IPS DF 6.9 (cell line): Measurements from ENCODE around the gene ASL.
"Not testable (repeated sequence)": the region's sequence is repeated elsewhere in the genome, so short reads cannot be mapped to it uniquely, and the experiment has no call there.

Source experiments
- DNase-seq: peaks from one replicate; pipeline ENCODE4 v3.0.0-alpha.2; 2013; ENCODE audit warnings: low read depth, low spot score
- H3K27ac ChIP-seq: one replicate; pipeline ENCODE4 v1.5.1; 2013; ENCODE audit warnings: low read length, control low read depth
- H3K27me3 ChIP-seq: 2 replicates; pipeline ENCODE4 v1.6.1; 2013; ENCODE audit warnings: mild to moderate bottlenecking, low read length; ENCODE audit not compliant: control insufficient read depth, insufficient read depth
- H3K36me3 ChIP-seq: 2 replicates; pipeline ENCODE4 v1.6.1; 2013; ENCODE audit warnings: low read length; ENCODE audit not compliant: control insufficient read depth, insufficient read depth
- H3K4me1 ChIP-seq: 2 replicates; pipeline ENCODE4 v1.6.1; 2013; ENCODE audit warnings: low read length; ENCODE audit not compliant: control insufficient read depth, insufficient read depth
- H3K4me3 ChIP-seq: 2 replicates; pipeline ENCODE4 v1.5.1; 2013; ENCODE audit warnings: mild to moderate bottlenecking, low read length
- H3K9me3 ChIP-seq: 2 replicates; pipeline ENCODE4 v1.6.1; 2013; ENCODE audit warnings: low read length, inconsistent platforms; ENCODE audit not compliant: control insufficient read depth, insufficient read depth
- WGBS: extraction: QIAGEN DNeasy Blood & Tissue Kit; methylation state at CpG from one replicate; pipeline ENCODE4 v1.1.7; 2013; ENCODE audit warnings: mixed read lengths, missing lambda C conversion rate; ENCODE audit not compliant: insufficient read length, insufficient coverage; 5-methylcytosine and 5-hydroxymethylcytosine counted together

The ASL gene

DNA sequence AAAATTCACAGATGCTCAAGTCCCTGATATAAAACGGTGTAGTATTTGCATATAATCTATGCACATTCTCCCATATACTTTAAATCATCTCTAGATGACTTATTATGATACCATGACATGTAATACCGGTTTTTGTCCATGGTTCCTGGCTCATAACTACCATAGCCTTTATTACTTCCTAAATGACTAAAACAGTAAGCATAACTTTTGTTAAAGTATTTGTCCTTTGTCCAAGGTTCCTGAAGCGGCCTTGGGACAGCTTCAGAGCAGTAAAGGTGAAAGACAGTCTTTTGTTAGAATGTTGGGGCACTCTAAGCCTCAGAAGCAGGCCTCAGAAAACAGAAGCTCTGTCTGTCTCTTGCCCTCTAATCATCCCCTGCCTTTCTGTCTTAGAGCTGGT lies 43.0 kb downstream of the ASL start:
- no peaks in the 10 kb centered on the region for H3K4me1 ChIP-seq
- WGBS, result no CpG with 5 or more reads among the region's 3 CpGs
- no peak overlapping the region for H3K4me3 ChIP-seq
- H3K9me3 ChIP-seq, result no peaks in the 10 kb centered on the region
- H3K27ac ChIP-seq, result no peak overlapping the region
- H3K27me3 ChIP-seq, result no peaks in the 10 kb centered on the region
- no peak for DNase-seq
- no peaks in the 10 kb centered on the region for H3K36me3 ChIP-seq

DNA sequence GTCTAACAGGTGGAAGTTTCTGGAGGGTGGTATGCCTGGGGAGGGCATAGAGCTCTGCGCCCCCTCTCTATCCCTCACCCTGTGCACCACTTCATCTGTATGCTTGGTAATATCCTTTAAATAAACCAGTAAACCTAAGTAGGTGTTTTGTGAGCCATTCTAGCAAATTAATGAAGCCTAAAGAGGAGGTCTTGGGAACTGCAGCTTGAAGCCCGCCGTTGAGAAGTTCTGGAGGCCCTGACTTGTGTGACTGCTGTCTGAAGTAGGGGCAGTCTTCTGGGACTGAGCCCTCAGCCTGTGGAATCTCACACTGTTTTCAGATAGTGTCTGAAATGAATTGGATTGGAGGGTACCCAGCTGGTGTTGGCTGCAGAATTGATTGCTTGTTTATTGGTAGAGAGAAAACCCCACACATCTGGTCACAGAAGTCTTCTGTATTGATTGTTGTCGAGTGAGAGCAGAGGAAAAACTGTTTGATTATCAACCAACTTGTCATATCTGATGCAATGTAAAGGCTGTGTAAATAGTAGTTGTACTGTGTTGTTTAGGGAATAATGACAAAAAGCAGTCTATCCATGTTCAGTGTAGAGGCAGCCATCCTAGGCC lies 43.7 kb downstream of the ASL start:
- H3K4me1 ChIP-seq, result no peaks in the 10 kb centered on the region

DNA sequence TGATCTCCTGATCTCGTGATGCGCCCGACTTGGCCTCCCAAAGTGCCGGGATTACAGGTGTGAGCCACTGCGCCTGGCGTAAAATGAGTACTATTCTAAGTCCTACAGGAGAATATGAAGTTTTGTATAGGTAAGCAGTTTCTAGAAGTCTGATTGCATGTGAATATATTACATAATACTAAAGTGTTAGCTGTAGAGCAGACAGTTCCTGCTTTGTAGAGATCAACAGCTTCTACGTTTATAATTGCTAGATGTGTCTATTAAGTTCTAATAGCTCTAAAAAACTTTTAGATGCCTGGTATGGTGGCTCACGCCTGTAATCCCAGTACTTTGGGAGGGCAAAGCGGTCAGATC lies 47.5 kb downstream of the ASL start:
- no peak for DNase-seq
- H3K27ac ChIP-seq, result no peak overlapping the region
- no peaks in the 10 kb centered on the region for H3K9me3 ChIP-seq
- WGBS, result no CpG with 5 or more reads among the region's 9 CpGs
- H3K4me3 ChIP-seq, result no peak overlapping the region
- H3K36me3 ChIP-seq, result no peaks in the 10 kb centered on the region
- no peaks in the 10 kb centered on the region for H3K4me1 ChIP-seq
- no peaks in the 10 kb centered on the region for H3K27me3 ChIP-seq

More for the DNA sequence above, 43.7 kb downstream of the ASL start:
- no peaks in the 10 kb centered on the region for H3K27me3 ChIP-seq
- DNase-seq, result no peak
- H3K4me3 ChIP-seq, result no peak overlapping the region
- WGBS, result no CpG with 5 or more reads among the region's 4 CpGs
- H3K36me3 ChIP-seq, result no peaks in the 10 kb centered on the region
- no peaks in the 10 kb centered on the region for H3K9me3 ChIP-seq
- H3K27ac ChIP-seq, result no peak overlapping the region

DNA sequence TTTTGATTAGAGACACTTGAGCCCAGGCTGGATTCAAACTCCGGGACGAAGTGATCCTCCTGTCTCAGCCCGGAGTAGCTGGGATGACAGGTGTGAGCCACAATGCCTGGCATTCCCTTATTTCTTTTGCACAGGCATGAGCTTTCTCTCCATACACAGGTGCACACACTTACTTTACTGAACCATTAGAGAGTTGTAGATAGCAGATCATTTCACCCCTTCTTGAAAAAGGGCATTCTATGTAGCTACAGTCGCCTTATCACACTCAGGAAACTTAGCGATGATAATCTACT lies 48.9 kb downstream of the ASL start:
- not testable (repeated sequence) for H3K4me3 ChIP-seq, DNase-seq, H3K27me3 ChIP-seq, H3K36me3 ChIP-seq, H3K9me3 ChIP-seq, H3K27ac ChIP-seq, H3K4me1 ChIP-seq
- WGBS, result no CpG with 5 or more reads among the region's 5 CpGs

DNA sequence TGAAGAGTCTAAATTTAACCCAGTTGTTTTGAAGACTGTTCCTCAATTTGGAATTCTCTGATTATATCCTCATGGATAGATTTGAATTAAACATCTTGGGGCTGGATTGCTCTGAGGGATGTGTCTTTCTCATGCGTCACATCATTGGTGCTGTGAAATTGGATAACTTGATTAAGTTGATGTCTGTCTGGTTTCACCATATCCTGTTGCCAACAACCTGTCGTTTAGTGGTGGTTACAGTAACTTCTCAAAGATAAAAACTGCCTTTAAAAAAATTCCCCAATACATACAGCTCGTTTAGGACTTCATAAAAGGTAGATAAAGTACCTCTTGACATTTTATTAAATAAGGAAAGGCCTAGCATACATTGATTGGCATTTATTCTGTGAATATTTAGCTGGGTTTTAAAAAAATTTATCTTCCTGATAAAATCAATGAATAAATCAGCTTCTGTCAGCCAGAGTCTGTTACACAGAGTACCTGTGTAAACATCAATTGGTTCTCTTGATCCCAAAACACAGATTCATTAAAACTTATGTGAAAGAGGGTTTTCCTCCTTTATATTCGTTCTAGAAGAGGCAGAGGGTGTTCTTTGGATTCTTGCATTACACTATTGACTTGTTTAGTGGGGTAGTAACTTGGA lies 49.6 kb downstream of the ASL start:
- Histone ChIP-seq H3K27me3 (no peaks in the 10 kb centered on the region), H3K4me1 (no peaks in the 10 kb centered on the region), H3K27ac (no peak overlapping the region), H3K9me3 (no peaks in the 10 kb centered on the region), H3K36me3 (no peaks in the 10 kb centered on the region), H3K4me3 (no peak overlapping the region)
- no CpG with 5 or more reads among the region's 4 CpGs for WGBS
- no peak for DNase-seq

DNA sequence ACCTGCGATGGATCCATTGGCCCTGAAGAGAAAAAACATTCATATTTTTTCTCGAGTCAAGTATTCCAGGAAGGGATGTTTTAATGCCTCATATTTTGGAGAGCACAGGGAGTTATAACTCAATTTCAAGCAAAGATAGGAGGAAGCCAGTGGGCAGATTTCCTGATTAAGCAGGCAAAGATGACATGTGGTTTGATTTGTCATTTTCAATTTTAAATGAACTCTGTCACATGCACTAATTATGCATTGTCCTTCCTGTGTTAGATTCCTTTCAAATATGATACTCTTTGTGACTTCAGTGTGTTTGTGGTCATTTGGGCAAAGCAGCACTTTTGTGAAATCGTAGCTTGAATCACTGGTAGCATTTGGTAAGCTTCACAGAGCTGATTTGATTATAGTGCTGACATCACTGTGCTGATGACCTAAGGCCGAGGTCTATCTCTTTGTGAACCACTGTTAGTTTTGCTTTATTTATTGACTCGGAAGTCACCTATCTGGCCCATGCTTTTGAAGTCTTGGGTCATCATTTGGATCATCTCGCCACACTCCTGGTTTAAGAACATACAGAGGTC lies 50.2 kb downstream of the ASL start:
- H3K4me1 ChIP-seq, H3K27ac ChIP-seq, H3K36me3 ChIP-seq, H3K4me3 ChIP-seq, DNase-seq, H3K27me3 ChIP-seq, H3K9me3 ChIP-seq: not testable (repeated sequence)
- no CpG with 5 or more reads among the region's 6 CpGs for WGBS

DNA sequence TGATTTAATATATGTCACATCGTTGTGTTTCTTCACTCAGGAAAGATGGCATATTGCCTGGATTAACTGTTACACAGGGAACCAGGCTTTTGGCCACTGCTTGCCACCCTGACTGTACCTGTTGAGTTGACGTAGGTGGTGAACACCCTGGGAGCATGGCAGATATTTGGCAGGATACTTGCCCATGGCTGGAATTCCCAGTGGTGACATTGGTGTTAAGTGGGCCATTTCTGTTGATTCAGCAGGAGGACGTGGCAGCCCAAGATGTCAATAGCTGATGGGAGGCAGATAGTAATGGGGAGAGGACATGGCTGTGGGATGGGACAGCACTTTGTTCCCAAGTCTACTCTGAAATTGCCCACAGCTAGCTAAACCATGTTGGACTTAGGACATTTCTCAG lies 51.6 kb downstream of the ASL start:
- not testable (repeated sequence) for H3K9me3 ChIP-seq, DNase-seq, H3K36me3 ChIP-seq, H3K4me1 ChIP-seq, H3K4me3 ChIP-seq, H3K27me3 ChIP-seq, H3K27ac ChIP-seq
- WGBS, result no CpG with 5 or more reads among the region's 3 CpGs

DNA sequence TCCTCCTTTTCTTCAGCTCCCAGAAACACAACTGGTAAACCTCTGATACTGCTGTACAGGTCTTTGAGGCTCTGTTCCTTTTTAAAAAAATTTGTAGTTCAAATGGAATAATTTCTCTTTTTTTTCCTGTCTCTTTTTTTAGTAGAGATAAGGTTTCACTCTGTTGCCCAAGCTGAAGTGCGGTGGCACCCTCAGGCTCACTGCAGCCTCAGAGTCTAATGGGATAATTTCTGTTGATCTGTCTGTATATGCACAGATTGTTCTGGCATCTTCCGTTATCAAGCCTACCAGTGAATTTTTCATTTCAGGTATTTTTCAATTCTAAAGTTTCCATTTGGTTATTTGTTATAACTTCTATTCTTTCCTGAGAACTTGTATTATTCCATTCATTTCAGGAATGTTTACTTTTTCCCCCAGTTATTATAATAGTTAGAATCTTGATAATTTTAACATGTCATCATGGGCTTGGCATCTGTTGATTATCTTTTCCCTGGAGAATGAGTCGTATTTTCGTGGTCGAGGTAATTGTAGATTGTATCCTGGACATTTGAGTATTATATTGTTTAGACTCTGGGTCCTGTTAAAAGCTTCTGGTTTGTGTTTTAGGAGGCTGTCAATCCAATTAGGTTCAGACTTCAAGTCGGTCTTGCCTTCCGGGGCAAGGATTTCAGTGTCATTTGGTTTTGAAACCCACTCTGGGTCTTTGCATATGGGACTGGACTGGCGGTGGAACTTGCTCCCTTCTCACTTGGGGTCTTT lies 63.6 kb downstream of the ASL start:
- Histone ChIP-seq H3K27me3 (no peaks in the 10 kb centered on the region), H3K36me3 (peaks cover 9% of the 10 kb centered on the region), H3K27ac (no peak overlapping the region)

DNA sequence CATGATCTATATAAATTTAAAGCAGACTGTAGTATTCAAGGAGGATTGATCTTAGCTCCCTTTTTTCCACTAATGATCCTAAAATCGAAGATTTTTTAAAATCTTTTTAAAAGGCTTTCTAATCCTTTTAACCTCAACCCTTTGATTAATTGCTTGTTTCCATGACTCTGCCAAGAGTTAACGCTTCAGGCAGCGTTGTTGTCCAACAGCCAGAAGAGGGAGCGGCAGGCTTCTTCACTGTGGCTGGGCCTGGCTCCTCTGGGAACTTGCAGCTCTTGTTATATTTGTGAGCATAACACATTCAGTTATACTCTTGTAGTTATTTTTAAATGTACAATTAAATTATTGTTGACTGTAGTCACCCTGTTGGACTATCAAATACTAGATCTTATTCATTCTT lies 65.3 kb downstream of the ASL start:
- H3K4me1 ChIP-seq, result no peaks in the 10 kb centered on the region
- H3K27me3 ChIP-seq, result no peaks in the 10 kb centered on the region
- H3K36me3 ChIP-seq, result peaks cover 7% of the 10 kb centered on the region
- H3K27ac ChIP-seq, result no peak overlapping the region
- H3K9me3 ChIP-seq, result no peaks in the 10 kb centered on the region
- no peak overlapping the region for H3K4me3 ChIP-seq
- no CpG with 5 or more reads among the region's 4 CpGs for WGBS
- DNase-seq, result no peak

More for the DNA sequence above, 63.6 kb downstream of the ASL start:
- no peaks in the 10 kb centered on the region for H3K4me1 ChIP-seq
- H3K9me3 ChIP-seq, result no peaks in the 10 kb centered on the region
- WGBS, result no CpG with 5 or more reads among the region's 8 CpGs
- no peak overlapping the region for H3K4me3 ChIP-seq
- DNase-seq, result no peak

DNA sequence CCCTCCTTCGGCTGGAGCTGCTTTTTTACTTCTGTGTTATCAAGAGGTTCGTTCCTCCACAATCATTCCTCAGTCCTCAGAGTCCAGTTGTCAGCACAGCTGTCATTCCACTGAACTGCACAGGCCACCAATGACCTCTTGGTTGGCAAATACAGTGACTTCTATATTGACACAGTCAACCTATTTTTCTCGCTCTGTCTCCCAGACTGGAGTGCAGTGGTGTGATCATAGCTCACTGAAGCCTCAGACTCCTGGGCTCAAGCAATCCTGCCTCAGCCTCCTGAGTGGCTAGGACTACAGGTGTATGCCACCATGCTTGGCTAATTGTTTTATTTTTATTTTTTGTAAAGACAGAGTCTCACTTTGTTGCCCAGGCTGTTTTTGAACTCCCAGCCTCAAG lies 66.7 kb downstream of the ASL start:
- H3K4me3 ChIP-seq, result no peak overlapping the region
- H3K9me3 ChIP-seq, result no peaks in the 10 kb centered on the region
- peaks cover 7% of the 10 kb centered on the region for H3K36me3 ChIP-seq
- WGBS, result no CpG with 5 or more reads among the region's 3 CpGs
- H3K27me3 ChIP-seq, result no peaks in the 10 kb centered on the region
- no peaks in the 10 kb centered on the region for H3K4me1 ChIP-seq
- no peak for DNase-seq
- H3K27ac ChIP-seq, result no peak overlapping the region
